Tongue (tissue), 2 donors: ENCODE measurements around the gene EPS8L1. TPM values are rescaled to one million over a fixed set of nuclear protein-coding genes. Genes with fewer than 3 reads are reported as not detected.
"Not testable (repeated sequence)": the region's sequence is repeated elsewhere in the genome, so short reads cannot be mapped to it uniquely, and the experiment has no call there.

ENCODE experiments used
- DNase-seq: peaks from one replicate; pipeline ENCODE4 v3.0.0-alpha.2; 2015
- total RNA-seq: library from RNA; depleted of rRNA; stranded (reverse); fragments of >200 nt; gene quantifications from one replicate; pipeline ENCODE4 v1.2.3, GENCODE V29; 2014

EPS8L1 gene
- 76.8 TPM for total RNA-seq

- DNase-seq: no peak
These were observed at the start of gene EPS8L1 for GRCh38 chr19:55075371-55075998. Gene EPS8L1, plus strand, starts transcription at chr19:55075869. Its CDS starts 576 bp downstream, at chr19:55076445.

- not testable (repeated sequence) for DNase-seq
These were observed 48.6 kb upstream of the EPS8L1 start for GRCh38 chr19:55027140-55027471.

DNA sequence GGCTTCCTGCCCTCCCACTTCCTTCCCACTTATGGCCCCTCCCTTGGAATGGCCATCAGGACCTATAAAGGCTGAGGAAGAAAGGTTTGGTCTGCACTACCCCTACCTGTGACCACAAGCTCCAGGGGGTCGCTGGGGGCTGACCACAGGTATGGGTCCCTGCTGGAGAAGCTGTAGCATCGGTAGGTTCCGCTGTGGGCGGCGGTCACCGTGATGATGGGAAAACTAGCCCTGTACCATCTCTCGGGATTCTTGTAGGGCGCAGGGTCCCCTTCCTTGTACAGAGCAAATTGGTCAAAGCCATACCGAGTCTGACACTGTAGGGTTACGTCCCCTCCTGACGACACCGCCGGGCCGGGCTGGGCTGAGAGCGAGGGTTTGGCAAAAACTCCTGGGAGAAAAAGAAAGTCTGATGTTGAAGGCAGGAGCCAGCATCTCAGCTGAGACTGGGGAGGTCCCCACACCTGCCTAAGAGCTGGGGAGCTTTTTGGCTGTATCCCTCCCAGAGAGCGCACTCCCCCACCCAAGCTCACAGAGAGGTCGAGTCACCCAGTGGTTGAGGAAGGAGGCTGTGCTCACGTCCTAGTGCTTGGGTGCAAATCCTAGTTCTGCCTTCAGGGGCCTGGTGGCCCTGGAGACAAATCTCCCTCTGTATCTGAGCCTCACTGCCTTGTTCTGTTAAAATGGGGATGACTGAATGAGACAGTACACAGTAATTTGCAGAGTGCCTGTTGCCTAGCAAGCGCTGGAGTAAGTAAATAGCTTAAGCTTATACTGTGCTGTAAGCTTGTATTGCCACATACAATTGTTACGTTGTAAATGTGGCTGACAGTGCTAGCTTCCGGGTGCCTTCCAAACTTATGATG, 48.0 kb upstream of the EPS8L1 start:
- DNase-seq: no peak

DNA sequence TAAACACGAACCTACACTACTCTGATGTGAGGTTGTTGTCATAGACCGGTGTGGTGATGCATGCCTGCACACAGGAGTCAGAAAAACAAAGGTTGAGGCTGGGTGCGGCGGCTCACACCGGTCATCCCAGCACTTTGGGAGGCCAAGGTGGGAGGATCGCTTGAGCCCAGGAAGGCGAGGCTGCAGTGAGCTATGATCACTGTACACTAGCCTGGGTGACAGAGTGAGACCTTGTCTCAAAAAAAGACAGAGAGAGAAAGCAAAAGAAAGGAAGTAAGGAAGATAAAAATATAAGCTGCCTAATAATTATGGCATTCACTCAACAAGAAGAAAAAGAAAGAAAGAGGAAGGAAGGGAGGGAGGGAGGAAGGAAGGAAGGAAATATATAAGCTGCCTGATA, 46.9 kb upstream of the EPS8L1 start:
- DNase-seq: no peak

GRCh38 chr19:55031178-55031577, 44.5 kb upstream of the EPS8L1 start:
- DNase-seq: no peak

DNA sequence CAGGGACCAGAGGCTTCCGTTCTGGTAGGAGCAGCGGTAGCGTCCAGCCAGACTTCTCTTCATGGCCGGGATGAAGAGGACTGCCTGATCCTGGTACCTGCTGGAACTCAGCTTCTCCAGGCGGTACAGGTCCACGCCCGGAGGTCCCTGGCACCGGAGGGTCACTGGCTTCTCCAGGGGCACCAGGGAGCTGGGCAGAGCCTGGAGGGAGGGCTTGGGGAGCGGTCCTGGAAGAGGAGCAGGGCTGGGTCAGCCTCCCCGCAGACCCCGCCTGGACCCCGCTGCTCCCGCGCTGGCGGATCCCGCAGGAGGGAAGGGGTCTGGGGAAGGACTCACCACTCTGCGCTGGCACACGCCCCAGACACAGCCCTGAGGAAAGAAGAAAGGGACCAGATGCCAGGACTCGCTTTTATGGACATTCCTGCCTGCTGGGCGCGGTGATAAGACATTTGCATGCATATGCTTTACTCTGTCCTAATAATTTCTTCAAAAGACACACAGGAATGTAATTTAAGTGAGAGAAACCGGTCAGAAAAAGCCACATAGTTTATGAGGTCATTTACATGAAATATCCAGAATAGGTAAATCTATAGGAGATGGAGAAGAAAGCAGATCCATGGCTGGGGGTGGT, 43.4 kb upstream of the EPS8L1 start:
- DNase-seq: no peak

DNA sequence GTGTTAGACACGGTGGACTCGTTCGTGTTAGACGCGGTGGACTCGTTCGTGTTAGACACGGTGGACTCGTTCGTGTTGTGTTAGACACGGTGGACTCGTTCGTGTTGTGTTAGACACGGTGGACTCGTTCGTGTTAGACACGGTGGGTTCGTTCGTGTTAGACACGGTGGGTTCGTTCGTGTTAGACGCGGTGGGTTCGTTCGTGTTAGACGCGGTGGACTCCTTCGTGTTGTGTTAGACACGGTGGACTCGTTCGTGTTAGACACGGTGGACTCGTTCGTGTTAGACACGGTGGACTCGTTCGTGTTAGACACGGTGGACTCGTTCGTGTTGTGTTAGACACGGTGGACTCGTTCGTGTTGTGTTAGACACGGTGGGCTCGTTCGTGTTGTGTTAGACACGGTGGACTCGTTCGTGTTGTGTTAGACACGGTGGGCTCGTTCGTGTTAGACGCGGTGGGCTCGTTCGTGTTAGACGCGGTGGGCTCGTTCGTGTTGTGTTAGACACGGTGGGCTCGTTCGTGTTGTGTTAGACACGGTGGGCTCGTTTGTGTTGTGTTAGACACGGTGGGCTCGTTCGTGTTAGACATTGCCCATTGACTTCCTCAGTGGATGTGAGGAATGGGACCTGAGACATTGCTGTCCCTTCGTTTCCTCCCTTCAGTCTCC, 42.6 kb upstream of the EPS8L1 start:
- not testable (repeated sequence) for DNase-seq

- no peak for DNase-seq
These were observed 40.9 kb upstream of the EPS8L1 start for GRCh38 chr19:55034751-55035150.

DNA sequence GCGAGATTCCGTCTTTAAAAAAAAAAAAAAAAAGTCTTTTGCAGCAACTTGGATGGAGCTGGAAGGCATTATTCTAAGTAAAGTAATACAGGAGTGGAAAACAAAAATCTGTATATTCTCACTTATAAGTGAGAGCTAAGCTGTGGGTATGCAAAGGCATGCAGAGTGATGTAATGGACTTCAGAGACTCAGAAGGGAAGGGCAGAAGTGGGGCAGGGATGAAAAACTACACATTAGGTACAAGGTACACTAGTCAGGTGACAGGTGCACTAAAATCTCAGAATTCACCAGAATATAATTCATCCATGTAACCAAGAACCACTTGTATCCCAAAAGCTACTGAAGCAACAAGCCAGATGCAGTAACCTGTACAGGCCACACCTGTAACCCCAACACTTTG, 39.6 kb upstream of the EPS8L1 start:
- no peak for DNase-seq

DNA sequence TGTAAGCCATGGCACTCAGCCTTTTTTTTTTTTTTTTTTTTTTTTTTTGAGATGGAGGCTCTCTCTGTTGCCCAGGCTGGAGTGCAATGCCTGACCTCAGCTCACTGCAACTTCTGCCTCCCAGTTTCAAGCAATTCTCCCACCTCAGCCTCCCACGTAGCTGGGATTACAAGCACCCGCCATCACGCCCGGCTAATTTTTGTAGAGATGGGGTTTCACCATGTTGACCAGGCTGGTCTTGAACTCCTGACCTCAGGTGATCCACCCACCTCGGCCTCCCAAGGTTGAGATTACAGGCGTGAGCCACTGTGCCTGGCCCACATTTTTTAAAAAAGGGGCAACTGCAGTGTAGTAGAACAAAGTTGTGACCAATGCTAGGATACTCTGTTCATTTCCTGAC, 38.1 kb upstream of the EPS8L1 start:
- not testable (repeated sequence) for DNase-seq

GRCh38 chr19:55040654-55041053, 35.0 kb upstream of the EPS8L1 start:
- DNase-seq: not testable (repeated sequence)

- no peak for DNase-seq
These were observed 34.4 kb upstream of the EPS8L1 start for GRCh38 chr19:55041244-55041626.

DNA sequence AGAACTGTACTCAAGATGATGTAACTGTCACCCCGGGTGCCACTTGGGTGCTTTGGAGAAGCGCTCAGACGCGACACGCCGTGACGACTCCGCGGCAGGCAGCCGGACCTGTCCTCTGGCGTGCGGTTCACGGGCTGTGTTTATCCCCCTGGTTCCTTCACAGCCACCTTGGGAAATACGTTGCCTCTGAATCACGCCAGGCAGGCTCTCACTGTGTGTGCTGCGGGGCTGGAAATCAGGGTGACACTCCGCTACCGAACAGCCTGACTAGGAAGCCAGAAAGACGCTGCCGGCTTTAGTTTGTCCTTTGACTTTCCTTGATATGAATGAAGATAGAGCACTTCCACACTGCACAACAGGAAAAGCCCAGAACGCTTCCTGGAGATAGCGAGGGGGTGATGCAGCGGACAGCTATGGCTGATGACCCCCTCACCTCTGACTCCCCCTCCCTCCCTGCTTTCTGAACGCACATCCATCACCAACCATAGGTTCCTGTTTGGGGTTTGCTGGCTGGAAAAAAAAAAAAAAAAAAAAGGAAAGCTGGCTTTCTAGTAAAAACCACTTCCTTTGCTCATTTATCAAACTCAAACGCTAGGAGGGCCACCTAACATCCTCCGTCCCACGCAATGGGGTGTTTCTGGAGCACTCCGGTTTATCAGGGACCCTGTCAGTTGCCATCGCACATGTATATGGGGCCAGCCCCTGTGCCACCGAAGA, 33.9 kb upstream of the EPS8L1 start:
- DNase-seq: no peak

GRCh38 chr19:55042344-55042678, 33.4 kb upstream of the EPS8L1 start:
- no peak for DNase-seq

DNA sequence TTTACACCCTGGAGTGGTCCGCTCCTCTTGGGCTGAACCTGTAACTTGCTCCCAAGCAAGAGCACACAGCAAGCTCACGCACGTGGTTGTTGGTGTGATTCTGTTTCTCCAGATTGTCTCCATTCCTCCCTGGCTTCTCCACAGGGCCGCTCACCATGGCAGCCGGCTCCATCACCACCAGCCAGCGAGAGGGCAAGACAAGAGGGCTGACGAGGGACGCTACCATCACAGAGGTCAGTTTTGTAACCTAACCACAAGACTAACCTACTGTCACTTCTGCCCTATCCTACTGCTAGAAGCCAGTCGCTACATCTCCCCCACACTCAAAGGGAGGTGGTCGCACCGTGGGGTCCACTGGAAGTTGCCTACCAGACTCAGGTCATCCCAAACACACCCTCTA, 33.0 kb upstream of the EPS8L1 start:
- no peak for DNase-seq

DNA sequence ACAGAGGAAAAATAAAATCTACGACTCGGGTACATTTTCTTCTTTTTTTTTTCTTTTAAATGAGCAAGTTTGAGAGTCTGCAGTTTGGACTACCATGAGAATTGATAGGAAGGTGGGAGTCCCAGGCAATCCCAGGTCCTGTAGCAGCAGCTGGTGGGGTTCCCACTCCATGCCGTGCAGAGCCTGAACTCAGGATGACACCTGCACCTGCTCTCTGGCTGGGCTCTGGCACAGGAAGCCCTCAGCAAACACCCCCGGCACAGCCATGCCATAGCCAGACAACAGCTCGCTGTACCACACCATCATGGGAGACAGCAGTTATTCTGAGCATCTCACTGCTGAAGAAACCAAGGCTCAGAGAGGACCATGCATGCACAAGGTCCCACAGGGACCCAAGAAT, 31.4 kb upstream of the EPS8L1 start:
- DNase-seq: no peak

GRCh38 chr19:55044771-55045716, 30.6 kb upstream of the EPS8L1 start:
- DNase-seq: no peak

- DNase-seq: no peak
These were observed 28.6 kb upstream of the EPS8L1 start for GRCh38 chr19:55046975-55047622.

DNA sequence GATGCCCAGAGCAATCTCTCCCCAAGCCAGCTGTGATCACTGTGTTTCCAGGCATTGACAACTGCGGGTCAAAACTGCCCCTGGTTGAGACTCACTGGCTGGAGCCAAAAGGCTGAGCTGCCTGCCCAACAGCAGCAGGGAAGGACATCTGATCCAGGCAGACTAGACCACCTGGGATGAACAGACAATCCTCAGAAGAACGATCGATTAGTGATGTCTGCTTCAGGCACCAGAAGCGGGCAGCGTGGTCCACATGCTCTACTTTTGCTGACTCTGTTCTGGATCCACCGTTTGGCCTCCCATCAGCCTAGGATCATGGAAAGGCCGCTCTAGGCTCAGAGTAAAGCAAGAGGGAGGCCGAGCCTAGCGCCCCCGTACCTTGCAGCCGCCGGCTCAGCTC, 27.7 kb upstream of the EPS8L1 start:
- DNase-seq: no peak

DNA sequence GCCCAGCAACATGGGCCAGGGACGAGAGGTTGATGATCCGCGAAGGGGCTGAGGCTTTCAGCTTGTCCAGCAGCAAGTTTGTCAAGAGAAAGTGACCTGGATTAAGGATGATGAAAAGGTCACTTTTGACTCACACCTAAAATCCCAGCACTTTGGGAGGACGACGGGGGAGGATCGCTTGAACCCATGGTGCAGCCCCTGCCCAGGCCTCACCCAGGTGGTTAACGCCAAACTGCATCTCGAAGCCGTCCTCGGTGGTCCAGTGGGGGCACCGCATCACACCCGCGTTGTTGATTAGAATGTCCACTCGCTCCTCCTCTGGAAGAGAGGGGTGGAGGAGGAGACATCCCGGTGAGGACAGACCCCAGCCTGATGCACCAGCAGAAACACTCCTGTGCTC, 27.2 kb upstream of the EPS8L1 start:
- no peak for DNase-seq
